ENCODE measurements around the gene TEX51.

DNA sequence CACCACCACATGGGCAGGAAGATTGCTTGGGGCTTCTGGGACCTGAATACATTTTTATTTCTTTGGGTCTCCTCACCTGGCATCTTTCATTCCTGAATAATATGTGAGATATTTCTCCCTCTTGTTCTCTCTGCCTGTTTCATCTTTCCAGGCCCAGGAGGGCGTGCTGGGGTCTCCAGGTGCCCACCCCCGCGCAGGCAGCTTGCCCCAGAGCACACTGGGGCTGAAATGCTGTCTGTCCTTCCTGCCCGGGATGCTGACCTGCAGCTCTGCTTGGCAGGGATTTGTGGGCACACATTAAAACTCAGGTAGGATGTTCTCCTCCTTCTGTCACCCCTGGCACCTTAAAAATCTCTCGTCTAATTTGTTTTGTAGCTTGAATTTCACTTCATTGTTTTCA is 39.7 kb upstream of the TEX51 start:
- TF ChIP-seq EZH2 (IDR thresholded peaks at IDR 0.05; ENCODE audit: low read length, missing control alignments): no peak
- TF ChIP-seq, protein P1, sequence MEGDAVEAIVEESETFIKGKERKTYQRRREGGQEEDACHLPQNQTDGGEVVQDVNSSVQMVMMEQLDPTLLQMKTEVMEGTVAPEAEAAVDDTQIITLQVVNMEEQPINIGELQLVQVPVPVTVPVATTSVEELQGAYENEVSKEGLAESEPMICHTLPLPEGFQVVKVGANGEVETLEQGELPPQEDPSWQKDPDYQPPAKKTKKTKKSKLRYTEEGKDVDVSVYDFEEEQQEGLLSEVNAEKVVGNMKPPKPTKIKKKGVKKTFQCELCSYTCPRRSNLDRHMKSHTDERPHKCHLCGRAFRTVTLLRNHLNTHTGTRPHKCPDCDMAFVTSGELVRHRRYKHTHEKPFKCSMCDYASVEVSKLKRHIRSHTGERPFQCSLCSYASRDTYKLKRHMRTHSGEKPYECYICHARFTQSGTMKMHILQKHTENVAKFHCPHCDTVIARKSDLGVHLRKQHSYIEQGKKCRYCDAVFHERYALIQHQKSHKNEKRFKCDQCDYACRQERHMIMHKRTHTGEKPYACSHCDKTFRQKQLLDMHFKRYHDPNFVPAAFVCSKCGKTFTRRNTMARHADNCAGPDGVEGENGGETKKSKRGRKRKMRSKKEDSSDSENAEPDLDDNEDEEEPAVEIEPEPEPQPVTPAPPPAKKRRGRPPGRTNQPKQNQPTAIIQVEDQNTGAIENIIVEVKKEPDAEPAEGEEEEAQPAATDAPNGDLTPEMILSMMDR (conservative IDR thresholded peaks at IDR 0.05 in 1 of 2, IDR thresholded peaks at IDR 0.05 in 1 of 2; ENCODE audit: low read depth in 1 of 2, low read length in 2 of 2): no peak
